ENCODE results near the gene SRA1. TPM values are rescaled to one million over a fixed set of nuclear protein-coding genes. Genes with fewer than 3 reads are reported as not detected.

SRA1 gene
- 39.3 to 50.7 TPM (median 47.3 TPM) in 5 replicates for total RNA-seq (2022; extraction: Qiagen RNA extraction; ENCODE audit: low read depth)

GRCh38 chr5:140557136-140557805 is at the start of gene SRA1:
Gene SRA1 (minus strand): TSS chr5:140557473. CDS start chr5:140557452, 21 bp downstream.

GRCh38 chr5:140564196-140565023 is 7.1 kb upstream of the SRA1 start, which contains the start of the genes APBB3 and SLC35A4:
Gene APBB3 (minus strand): TSS chr5:140564598. CDS start chr5:140564245, 353 bp downstream.
Gene SLC35A4 (plus strand): TSS chr5:140564828. CDS start chr5:140567170, 2,342 bp downstream.

GRCh38 chr5:140547508-140548299 is 9.6 kb downstream of the SRA1 start, which contains the start of gene EIF4EBP3:
Gene EIF4EBP3 (plus strand): TSS chr5:140547662. CDS start chr5:140547738, 76 bp downstream.

Other genes with a start within 250 kb of the SRA1 start
- gene HBEGF, start 210.9 kb downstream of the SRA1 start, total RNA-seq (2022; extraction: Qiagen RNA extraction; ENCODE audit: low read depth): 6.8 to 10.4 TPM (median 8.0 TPM) in 5 replicates
- gene SLC4A9, start 197.3 kb downstream of the SRA1 start, total RNA-seq (2022; extraction: Qiagen RNA extraction; ENCODE audit: low read depth): not detected in 5 replicates
- 50.2 to 59.9 TPM (median 54.6 TPM) in 5 replicates for gene ANKHD1, start 155.6 kb downstream of the SRA1 start, total RNA-seq (2022; extraction: Qiagen RNA extraction; ENCODE audit: low read depth)
- gene EIF4EBP3, start 9.8 kb downstream of the SRA1 start, total RNA-seq (2022; extraction: Qiagen RNA extraction; ENCODE audit: low read depth): 2.1 to 2.9 TPM (median 2.6 TPM) in 5 replicates
- 3.9 to 7.5 TPM (median 7.1 TPM) in 5 replicates for gene APBB3, start 7.1 kb upstream of the SRA1 start, total RNA-seq (2022; extraction: Qiagen RNA extraction; ENCODE audit: low read depth)
- 78.4 to 87.3 TPM (median 80.6 TPM) in 5 replicates for gene SLC35A4, start 7.4 kb upstream of the SRA1 start, total RNA-seq (2022; extraction: Qiagen RNA extraction; ENCODE audit: low read depth)
- 3.6 to 4.4 TPM (median 4.0 TPM) in 5 replicates for gene CD14, start 75.7 kb upstream of the SRA1 start, total RNA-seq (2022; extraction: Qiagen RNA extraction; ENCODE audit: low read depth)
- 9.3 to 15.1 TPM (median 13.0 TPM) in 5 replicates for gene TMCO6, start 82.0 kb upstream of the SRA1 start, total RNA-seq (2022; extraction: Qiagen RNA extraction; ENCODE audit: low read depth)
- 107 to 124 TPM (median 115 TPM) in 5 replicates for gene NDUFA2, start 90.2 kb upstream of the SRA1 start, total RNA-seq (2022; extraction: Qiagen RNA extraction; ENCODE audit: low read depth)
- gene IK, start 90.4 kb upstream of the SRA1 start, total RNA-seq (2022; extraction: Qiagen RNA extraction; ENCODE audit: low read depth): 94.5 to 107 TPM (median 102 TPM) in 5 replicates
- 29.5 to 32.7 TPM (median 31.6 TPM) in 5 replicates for gene WDR55, start 107.4 kb upstream of the SRA1 start, total RNA-seq (2022; extraction: Qiagen RNA extraction; ENCODE audit: low read depth)
- 0.28 to 1.4 TPM (median 0.84 TPM) in 5 replicates for gene DND1, start 116.1 kb upstream of the SRA1 start, total RNA-seq (2022; extraction: Qiagen RNA extraction; ENCODE audit: low read depth)
- 76.9 to 85.2 TPM (median 79.9 TPM) in 5 replicates for gene HARS1, start 133.9 kb upstream of the SRA1 start, total RNA-seq (2022; extraction: Qiagen RNA extraction; ENCODE audit: low read depth)
- gene HARS2, start 134.0 kb upstream of the SRA1 start, total RNA-seq (2022; extraction: Qiagen RNA extraction; ENCODE audit: low read depth): 36.5 to 41.0 TPM (median 39.5 TPM) in 5 replicates
- 82.3 to 114 TPM (median 86.1 TPM) in 5 replicates for gene ZMAT2, start 143.0 kb upstream of the SRA1 start, total RNA-seq (2022; extraction: Qiagen RNA extraction; ENCODE audit: low read depth)
- 0.10 to 0.19 TPM (median 0.16 TPM) in 5 replicates for gene PCDHA1, start 228.7 kb upstream of the SRA1 start, total RNA-seq (2022; extraction: Qiagen RNA extraction; ENCODE audit: low read depth)
- gene PCDHA2, start 237.4 kb upstream of the SRA1 start, total RNA-seq (2022; extraction: Qiagen RNA extraction; ENCODE audit: low read depth): 0.03 to 0.08 TPM (median 0.07 TPM) in 5 replicates
- gene PCDHA3, start 243.6 kb upstream of the SRA1 start, total RNA-seq (2022; extraction: Qiagen RNA extraction; ENCODE audit: low read depth): 0.76 to 1.2 TPM (median 0.92 TPM) in 5 replicates
- gene PCDHA4, start 249.6 kb upstream of the SRA1 start, total RNA-seq (2022; extraction: Qiagen RNA extraction; ENCODE audit: low read depth): 1.5 to 2.0 TPM (median 1.8 TPM) in 5 replicates